DOHH2 (cell line): ENCODE results near the gene KIRREL3.

ENCODE experiments used
- H3F3A ChIP-seq: fragments of 200-600 bp; sonication (generic), shearing (Covaris generic); 2 replicates; pipeline ENCODE4 v1.6.0; 2016; ENCODE audit warnings: antibody characterized with exemption, mild to moderate bottlenecking; ENCODE audit not compliant: control insufficient read depth, insufficient read depth
- H3K27ac ChIP-seq: fragments of 200-600 bp; sonication (generic); 2 replicates; pipeline ENCODE4 v1.5.1; 2014; ENCODE audit warnings: low read depth, mild to moderate bottlenecking, low read length, moderate library complexity
- H3K27me3 ChIP-seq: fragments of 200-600 bp; sonication (generic); 2 replicates; pipeline ENCODE4 v1.6.1; 2014; ENCODE audit warnings: mild to moderate bottlenecking, low read length, mixed read lengths; ENCODE audit not compliant: control insufficient read depth
- H3K36me3 ChIP-seq: fragments of 200-600 bp; sonication (generic); 2 replicates; pipeline ENCODE4 v1.6.1; 2014; ENCODE audit warnings: mild to moderate bottlenecking, low read length, moderate library complexity, mixed read lengths; ENCODE audit not compliant: control insufficient read depth
- H3K4me1 ChIP-seq: fragments of 200-600 bp; sonication (generic); 2 replicates; pipeline ENCODE4 v1.6.1; 2014; ENCODE audit warnings: mild to moderate bottlenecking, low read length, mixed read lengths; ENCODE audit not compliant: control insufficient read depth
- H3K4me2 ChIP-seq: fragments of 200-600 bp; sonication (generic); 2 replicates; pipeline ENCODE4 v1.6.0; 2014; ENCODE audit warnings: mild to moderate bottlenecking, low read length, moderate library complexity
- H3K4me3 ChIP-seq: fragments of 200-600 bp; sonication (generic); 2 replicates; pipeline ENCODE4 v1.5.1; 2014; ENCODE audit warnings: mild to moderate bottlenecking, low read length, mixed read lengths
- H3K79me2 ChIP-seq: fragments of 200-600 bp; sonication (generic); 2 replicates; pipeline ENCODE4 v1.6.1; 2014; ENCODE audit warnings: mild to moderate bottlenecking, low read length, mixed read lengths; ENCODE audit not compliant: control insufficient read depth
- H3K9me2 ChIP-seq: fragments of 200-600 bp; sonication (generic); replicated peaks from 2 replicates; pipeline ENCODE4 v1.6.1; 2014; ENCODE audit warnings: mild to moderate bottlenecking, low read length, mixed read lengths; ENCODE audit not compliant: control insufficient read depth
- H3K9me3 ChIP-seq: fragments of 200-600 bp; sonication (generic); 2 replicates; pipeline ENCODE4 v1.6.1; 2014; ENCODE audit warnings: antibody characterized with exemption, low read length, mixed read lengths; ENCODE audit not compliant: control insufficient read depth, insufficient read depth
- H4K20me1 ChIP-seq: fragments of 200-600 bp; sonication (generic); 2 replicates; pipeline ENCODE4 v1.6.0; 2014; ENCODE audit warnings: low read depth, mild to moderate bottlenecking, antibody characterized with exemption, low read length, moderate library complexity; ENCODE audit not compliant: control insufficient read depth, insufficient read depth
- EZH2phosphoT487 ChIP-seq: fragments of 200-600 bp; sonication (generic); IDR thresholded peaks from 2 replicates; pipeline ENCODE4 v1.6.1; 2017; ENCODE audit warnings: borderline replicate concordance, mild to moderate bottlenecking, antibody characterized with exemption, low read length, moderate library complexity, mixed read lengths
- TF ChIP-seq, protein P1 (sequence below): fragments of 200-600 bp; sonication (generic); IDR thresholded peaks from one replicate; pipeline ENCODE4 v1.5.1; 2014; ENCODE audit warnings: antibody characterized with exemption, mild to moderate bottlenecking, low read depth, low read length; ENCODE audit not compliant: poor library complexity, severe bottlenecking

KIRREL3 gene

GRCh38 chr11:126597041-126597440 lies 403.5 kb downstream of the KIRREL3 start:
- H3K27me3 ChIP-seq = 0 out of 2 replicates have a peak, but pooled peaks cover 2% of the 10 kb centered on the region
- no peak for TF ChIP-seq EZH2phosphoT487
- TF ChIP-seq, protein P1, sequence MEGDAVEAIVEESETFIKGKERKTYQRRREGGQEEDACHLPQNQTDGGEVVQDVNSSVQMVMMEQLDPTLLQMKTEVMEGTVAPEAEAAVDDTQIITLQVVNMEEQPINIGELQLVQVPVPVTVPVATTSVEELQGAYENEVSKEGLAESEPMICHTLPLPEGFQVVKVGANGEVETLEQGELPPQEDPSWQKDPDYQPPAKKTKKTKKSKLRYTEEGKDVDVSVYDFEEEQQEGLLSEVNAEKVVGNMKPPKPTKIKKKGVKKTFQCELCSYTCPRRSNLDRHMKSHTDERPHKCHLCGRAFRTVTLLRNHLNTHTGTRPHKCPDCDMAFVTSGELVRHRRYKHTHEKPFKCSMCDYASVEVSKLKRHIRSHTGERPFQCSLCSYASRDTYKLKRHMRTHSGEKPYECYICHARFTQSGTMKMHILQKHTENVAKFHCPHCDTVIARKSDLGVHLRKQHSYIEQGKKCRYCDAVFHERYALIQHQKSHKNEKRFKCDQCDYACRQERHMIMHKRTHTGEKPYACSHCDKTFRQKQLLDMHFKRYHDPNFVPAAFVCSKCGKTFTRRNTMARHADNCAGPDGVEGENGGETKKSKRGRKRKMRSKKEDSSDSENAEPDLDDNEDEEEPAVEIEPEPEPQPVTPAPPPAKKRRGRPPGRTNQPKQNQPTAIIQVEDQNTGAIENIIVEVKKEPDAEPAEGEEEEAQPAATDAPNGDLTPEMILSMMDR = no peak
- no peaks in the 10 kb centered on the region for H3K36me3 ChIP-seq
- no peaks in the 10 kb centered on the region for H3F3A ChIP-seq
- no peaks in the 10 kb centered on the region for H3K4me1 ChIP-seq
- no peaks in the 10 kb centered on the region for H3K9me2 ChIP-seq
- H3K27ac ChIP-seq = no peak overlapping the region
- H3K4me3 ChIP-seq = no peak overlapping the region
- no peaks in the 10 kb centered on the region for H3K79me2 ChIP-seq
- H4K20me1 ChIP-seq = no peaks in the 10 kb centered on the region
- no peaks in the 10 kb centered on the region for H3K9me3 ChIP-seq
- H3K4me2 ChIP-seq = no peak overlapping the region

DNA sequence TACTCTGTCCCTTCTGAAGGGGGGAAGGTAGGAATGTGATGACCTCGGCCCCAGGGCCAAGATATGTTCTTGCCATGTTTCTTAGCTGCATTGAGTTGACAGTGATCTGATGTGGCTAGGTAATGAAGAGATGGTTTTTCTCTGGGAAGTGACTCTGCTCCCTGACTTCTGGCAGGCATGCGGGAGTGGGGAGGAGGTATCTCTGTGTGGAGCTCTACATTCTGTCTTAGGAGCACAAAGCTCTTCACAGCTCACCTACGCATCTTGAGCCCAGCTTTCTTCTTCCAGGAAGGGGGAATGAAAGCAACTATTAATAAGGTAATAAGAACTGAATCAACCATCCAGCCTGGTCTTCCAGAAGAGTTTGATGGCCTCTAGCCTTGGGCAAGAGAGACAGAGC lies 404.1 kb downstream of the KIRREL3 start:
- no peaks in the 10 kb centered on the region for H3K4me1 ChIP-seq
- no peaks in the 10 kb centered on the region for H4K20me1 ChIP-seq
- no peaks in the 10 kb centered on the region for H3K36me3 ChIP-seq
- H3K79me2 ChIP-seq = no peaks in the 10 kb centered on the region
- no peaks in the 10 kb centered on the region for H3F3A ChIP-seq
- H3K4me3 ChIP-seq = no peak overlapping the region
- no peak overlapping the region for H3K27ac ChIP-seq
- 0 out of 2 replicates have a peak, but pooled peaks cover 2% of the 10 kb centered on the region for H3K27me3 ChIP-seq
- no peak for TF ChIP-seq EZH2phosphoT487
- TF ChIP-seq, protein P1 = no peak
- H3K4me2 ChIP-seq = no peak overlapping the region
- no peaks in the 10 kb centered on the region for H3K9me3 ChIP-seq
- H3K9me2 ChIP-seq = no peaks in the 10 kb centered on the region

DNA sequence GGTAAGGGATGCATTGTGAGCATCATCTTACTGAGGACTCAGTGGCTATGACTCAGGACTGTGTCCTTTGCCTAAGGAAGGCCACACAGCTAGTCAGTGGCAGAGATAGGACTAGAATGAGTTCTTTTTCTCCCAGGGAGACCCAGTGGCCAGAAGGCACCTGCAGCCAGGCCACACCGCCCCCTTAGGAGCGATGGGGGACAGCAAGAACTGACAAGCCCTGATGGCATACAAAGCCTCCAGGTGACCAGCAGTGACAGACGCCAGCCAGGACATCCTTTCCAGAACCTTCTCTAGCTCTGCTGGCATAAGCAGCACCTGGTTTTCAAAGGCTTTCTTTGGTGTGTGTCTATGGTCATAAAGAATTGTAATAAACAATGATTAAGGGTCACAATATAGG lies 405.0 kb downstream of the KIRREL3 start:
- no peaks in the 10 kb centered on the region for H3K9me2 ChIP-seq
- no peak overlapping the region for H3K4me3 ChIP-seq
- 0 out of 2 replicates have a peak, but pooled peaks cover 2% of the 10 kb centered on the region for H3K27me3 ChIP-seq
- no peaks in the 10 kb centered on the region for H3K9me3 ChIP-seq
- no peak overlapping the region for H3K4me2 ChIP-seq
- H3K4me1 ChIP-seq = no peaks in the 10 kb centered on the region
- H3K79me2 ChIP-seq = no peaks in the 10 kb centered on the region
- H3K27ac ChIP-seq = no peak overlapping the region
- no peaks in the 10 kb centered on the region for H4K20me1 ChIP-seq
- TF ChIP-seq EZH2phosphoT487 = no peak
- TF ChIP-seq, protein P1 = no peak
- H3K36me3 ChIP-seq = no peaks in the 10 kb centered on the region
- no peaks in the 10 kb centered on the region for H3F3A ChIP-seq
